Body of pancreas (tissue), 4 donors: ENCODE results near the gene TEKT3. TPM values are rescaled to one million over a fixed set of nuclear protein-coding genes. Genes with fewer than 3 reads are reported as not detected.
A peak's percentile ranks its signal among the peaks of the same experiment; 100 is the strongest.

ENCODE experiments used
- ATAC-seq: fragments of 150-250 bp; one replicate; pipeline ENCODE4 v1.9.1; 2016
- DNase-seq, 4 donors: peaks; one replicate each; pipeline ENCODE4 v3.0.0-alpha.2; 2019
- H3K27ac ChIP-seq, 4 donors: fragments of 200-600 bp; sonication (generic); 1 replicate in 3 of 4; 2 replicates in 1 of 4; pipeline versions ENCODE4 v1.5.1 to v1.6.1; 2016 to 2019; ENCODE audit warnings: mild to moderate bottlenecking in 1 of 4, mixed read lengths in 1 of 4, moderate library complexity in 1 of 4
- H3K27me3 ChIP-seq, 2 donors: fragments of 200-600 bp; sonication (generic); one replicate each; pipeline ENCODE4 v1.6.0; 2016; ENCODE audit warnings: mild to moderate bottlenecking in 1 of 2
- H3K36me3 ChIP-seq, 2 donors: fragments of 200-600 bp; sonication (generic); replicated peaks in 1 of 2; 2 replicates each; pipeline ENCODE4 v1.5.1; 2016; ENCODE audit warnings: low read depth in 2 of 2; ENCODE audit not compliant: insufficient read depth in 1 of 2
- H3K4me1 ChIP-seq: fragments of 200-600 bp; sonication (generic); one replicate; pipeline ENCODE4 v1.6.0; 2016
- H3K4me3 ChIP-seq, 2 donors: fragments of 200-600 bp; sonication (generic); 1 replicate in 1 of 2; 2 replicates in 1 of 2; pipeline ENCODE4 v1.5.1; 2016 to 2019
- H3K9me3 ChIP-seq, 3 donors: fragments of 200-600 bp; sonication (generic); 1 replicate in 2 of 3; 2 replicates in 1 of 3; pipeline ENCODE4 v1.5.1; 2016
- POLR2A ChIP-seq, 3 donors: fragments of 450-650 bp; IDR thresholded peaks; one replicate each; pipeline ENCODE4 v1.6.1; 2016; ENCODE audit warnings: antibody characterized with exemption in 3 of 3, mild to moderate bottlenecking in 2 of 3
- WGBS, 2 donors: methylation state at CpG; one replicate each; pipeline ENCODE4 v1.1.5; 2017; 5-methylcytosine and 5-hydroxymethylcytosine counted together
- intact Hi-C: fragments of 100-400 bp; cut with DNase I; formaldehyde crosslinking; loops from one replicate; pipeline ENCODE4 v1.15.1; 2023
- total RNA-seq, 2 donors: library from RNA; depleted of rRNA; stranded (reverse); fragments of >200 nt; gene quantifications; one replicate each; pipeline ENCODE4 v1.1.0, GENCODE V29; 2016
- TF ChIP-seq, protein P1 (sequence below), 7 experiments: fragments of 450-650 bp in 4 of 7; fragments of 200-600 bp in 3 of 7; sonication (generic) in 3 of 7; IDR thresholded peaks; one replicate each; pipeline ENCODE4 v1.5.1; 2016 to 2019; ENCODE audit warnings: antibody characterized with exemption in 7 of 7

The TEKT3 gene
- total RNA-seq, 2 donors from 2014 or later = not detected

DNA sequence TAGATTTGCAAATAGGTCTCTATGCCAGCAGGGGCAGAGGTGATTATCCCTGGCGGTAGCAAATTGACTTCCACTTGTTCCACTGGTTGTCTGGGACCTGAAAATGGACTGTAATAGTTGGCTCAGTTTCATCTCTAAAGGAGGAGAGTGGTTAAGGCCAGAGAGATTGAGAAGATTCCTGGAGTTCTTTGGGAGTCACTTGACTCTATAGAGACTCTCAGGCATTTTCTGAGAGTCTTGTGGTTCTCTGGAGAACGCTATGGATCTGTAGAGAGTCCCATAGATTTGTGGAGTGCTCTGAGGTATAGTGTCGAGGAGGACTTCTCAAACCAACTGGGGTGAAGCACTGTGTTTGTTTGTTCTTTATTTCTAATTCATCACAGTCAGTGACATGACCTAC lies 67.4 kb downstream of the TEKT3 start:
- H3K27me3 ChIP-seq = no peaks in the 10 kb centered on the region
- no peak overlapping the region for H3K4me3 ChIP-seq
- H3K36me3 ChIP-seq = no peaks in the 10 kb centered on the region
- TF ChIP-seq, protein P1, sequence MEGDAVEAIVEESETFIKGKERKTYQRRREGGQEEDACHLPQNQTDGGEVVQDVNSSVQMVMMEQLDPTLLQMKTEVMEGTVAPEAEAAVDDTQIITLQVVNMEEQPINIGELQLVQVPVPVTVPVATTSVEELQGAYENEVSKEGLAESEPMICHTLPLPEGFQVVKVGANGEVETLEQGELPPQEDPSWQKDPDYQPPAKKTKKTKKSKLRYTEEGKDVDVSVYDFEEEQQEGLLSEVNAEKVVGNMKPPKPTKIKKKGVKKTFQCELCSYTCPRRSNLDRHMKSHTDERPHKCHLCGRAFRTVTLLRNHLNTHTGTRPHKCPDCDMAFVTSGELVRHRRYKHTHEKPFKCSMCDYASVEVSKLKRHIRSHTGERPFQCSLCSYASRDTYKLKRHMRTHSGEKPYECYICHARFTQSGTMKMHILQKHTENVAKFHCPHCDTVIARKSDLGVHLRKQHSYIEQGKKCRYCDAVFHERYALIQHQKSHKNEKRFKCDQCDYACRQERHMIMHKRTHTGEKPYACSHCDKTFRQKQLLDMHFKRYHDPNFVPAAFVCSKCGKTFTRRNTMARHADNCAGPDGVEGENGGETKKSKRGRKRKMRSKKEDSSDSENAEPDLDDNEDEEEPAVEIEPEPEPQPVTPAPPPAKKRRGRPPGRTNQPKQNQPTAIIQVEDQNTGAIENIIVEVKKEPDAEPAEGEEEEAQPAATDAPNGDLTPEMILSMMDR (IDR thresholded peaks at IDR 0.05) = no peak
- no peak for TF ChIP-seq POLR2A (IDR thresholded peaks at IDR 0.05)
- no peaks in the 10 kb centered on the region for H3K9me3 ChIP-seq
- DNase-seq = no peak
- 90 to 93% methylated on average over 3 of the region's 3 CpGs for WGBS, 2 donors
- no peaks in the 10 kb centered on the region for H3K4me1 ChIP-seq
- intact Hi-C loops = no loop called here
- no peak overlapping the region for H3K27ac ChIP-seq
- ATAC-seq = no peak

DNA sequence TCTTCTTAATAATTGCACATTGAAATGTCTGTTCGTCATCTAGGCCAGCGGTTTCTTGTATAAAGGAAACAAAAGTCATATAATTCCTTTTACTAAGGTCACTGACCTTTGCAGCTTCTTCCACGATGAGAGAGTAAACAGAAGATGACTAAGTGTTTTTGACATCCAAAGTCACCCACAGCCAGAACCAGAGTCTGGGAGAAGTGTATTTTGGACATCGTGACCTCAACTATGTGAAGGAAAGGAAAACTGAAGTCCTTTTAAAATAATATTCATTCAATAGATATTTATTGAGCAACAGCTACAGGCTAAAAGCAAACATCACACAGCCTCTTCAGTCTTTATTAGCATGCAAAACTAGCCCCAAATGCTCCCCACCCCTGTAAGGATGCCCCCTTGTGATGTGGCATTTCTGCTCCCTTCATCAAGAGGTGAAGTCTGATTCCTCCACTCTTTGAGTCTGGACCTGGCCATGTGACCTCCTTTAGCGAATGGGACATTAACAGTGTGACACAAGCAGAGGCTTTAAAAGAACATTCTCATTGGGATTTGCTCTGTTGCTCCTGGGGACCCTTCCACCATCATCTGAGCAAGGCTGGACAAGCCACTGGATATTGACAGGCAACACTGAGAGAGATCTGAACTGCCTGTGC lies 68.1 kb downstream of the TEKT3 start:
- TF ChIP-seq POLR2A (IDR thresholded peaks at IDR 0.05) = no peak
- TF ChIP-seq, protein P1 (IDR thresholded peaks at IDR 0.05) = no peak
- no peaks in the 10 kb centered on the region for H3K9me3 ChIP-seq
- H3K4me1 ChIP-seq = no peaks in the 10 kb centered on the region
- intact Hi-C loops = no loop called here
- H3K36me3 ChIP-seq = no peaks in the 10 kb centered on the region
- ATAC-seq (peak; percentile 66), DNase-seq (no peak)
- 72 to 81% methylated on average over 5 of the region's 5 CpGs for WGBS, 2 donors
- H3K4me3 ChIP-seq = no peak overlapping the region
- H3K27ac ChIP-seq = peak overlapping the region in 1 of 4 donors; percentile 14
- no peaks in the 10 kb centered on the region for H3K27me3 ChIP-seq

DNA sequence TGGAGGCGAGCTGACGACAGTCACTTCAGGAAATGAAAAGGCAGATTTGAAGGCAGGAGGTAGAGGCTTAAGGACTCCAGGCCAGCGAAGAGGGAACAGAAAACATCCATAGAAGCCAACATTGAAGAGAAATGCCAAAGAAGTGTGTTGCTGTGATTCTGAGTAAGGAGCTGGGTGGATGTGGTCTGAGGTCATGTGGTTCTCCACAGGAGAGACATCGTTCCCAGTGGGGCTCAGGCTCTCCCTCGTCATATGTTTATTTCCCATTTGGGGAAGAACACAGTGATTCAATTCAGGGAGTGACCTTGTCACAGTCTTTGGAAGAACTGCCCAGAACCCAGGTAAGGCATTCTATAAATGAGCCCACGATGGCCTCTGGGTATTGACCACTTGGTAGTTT lies 69.7 kb downstream of the TEKT3 start:
- H3K27ac ChIP-seq = no peak overlapping the region
- no peaks in the 10 kb centered on the region for H3K9me3 ChIP-seq
- no peaks in the 10 kb centered on the region for H3K27me3 ChIP-seq
- DNase-seq = no peak
- no peak for TF ChIP-seq POLR2A (IDR thresholded peaks at IDR 0.05)
- TF ChIP-seq, protein P1 (IDR thresholded peaks at IDR 0.05) = no peak
- H3K4me3 ChIP-seq = no peak overlapping the region
- H3K36me3 ChIP-seq = no peaks in the 10 kb centered on the region
- no peaks in the 10 kb centered on the region for H3K4me1 ChIP-seq
- no peak for ATAC-seq
- intact Hi-C loops = no loop called here
- 76 to 87% methylated on average over 6 of the region's 6 CpGs for WGBS, 2 donors

DNA sequence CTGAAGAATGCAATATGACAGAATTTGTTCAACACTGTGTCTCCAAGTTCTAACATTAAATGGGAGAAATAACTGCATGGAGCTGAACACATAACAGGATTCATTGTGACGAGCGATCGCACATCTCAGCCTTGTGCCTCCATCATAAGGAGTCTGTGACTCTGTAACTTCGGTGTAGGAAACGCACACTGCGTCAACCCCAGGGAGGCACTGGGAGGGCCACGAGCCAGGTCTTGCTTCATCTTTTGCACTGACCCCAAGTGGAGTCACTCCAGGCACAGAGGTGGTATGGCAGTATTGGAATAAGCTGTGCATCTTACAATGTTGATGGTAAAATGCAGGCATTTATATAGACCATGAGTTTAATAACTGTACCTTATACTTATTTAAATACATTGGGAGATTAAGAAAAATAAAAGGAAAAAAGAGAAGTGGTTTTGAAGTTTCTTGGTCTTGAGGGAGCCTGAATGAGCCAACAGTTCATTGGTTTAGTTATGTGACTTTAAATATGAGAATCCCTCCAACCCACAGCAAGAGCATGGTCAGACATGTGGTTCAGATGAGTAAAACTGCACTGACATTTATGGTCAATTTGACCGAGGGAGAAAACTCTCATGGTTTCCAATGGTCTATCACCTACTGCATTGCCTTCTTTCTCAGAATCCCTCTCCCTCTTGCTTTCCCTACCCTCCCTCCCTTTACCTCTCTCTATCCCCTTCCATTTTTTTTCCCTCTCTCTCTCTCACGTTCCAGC lies 70.6 kb downstream of the TEKT3 start:
- DNase-seq (no peak), ATAC-seq (no peak)
- no peaks in the 10 kb centered on the region for H3K27me3 ChIP-seq
- H3K9me3 ChIP-seq = no peaks in the 10 kb centered on the region
- no peaks in the 10 kb centered on the region for H3K4me1 ChIP-seq
- intact Hi-C loops = no loop called here
- H3K4me3 ChIP-seq = no peak overlapping the region
- WGBS, 2 donors = 84 to 87% methylated on average over 9 of the region's 9 CpGs
- no peak for TF ChIP-seq POLR2A (IDR thresholded peaks at IDR 0.05)
- TF ChIP-seq, protein P1 (IDR thresholded peaks at IDR 0.05) = no peak
- H3K36me3 ChIP-seq = no peaks in the 10 kb centered on the region
- H3K27ac ChIP-seq = no peak overlapping the region

DNA sequence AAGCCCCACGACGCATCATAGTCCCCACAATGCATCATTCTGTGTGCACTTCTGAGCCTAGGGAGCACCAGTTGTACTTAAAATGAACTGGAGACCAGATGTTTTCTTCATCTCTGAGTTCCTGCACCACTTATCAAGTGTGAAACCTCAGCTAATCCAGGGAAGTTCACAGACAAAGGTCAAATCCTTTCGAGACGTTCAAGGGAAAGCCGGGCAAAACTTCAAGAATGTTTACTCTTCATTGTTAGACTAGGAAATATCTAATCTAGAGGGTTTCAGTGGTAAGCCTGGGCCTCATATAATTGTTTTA lies 71.7 kb downstream of the TEKT3 start:
- DNase-seq (no peak), ATAC-seq (no peak)
- 51% methylated on average over 5 of the region's 5 CpGs for WGBS, 2 donors
- no peak overlapping the region for H3K27ac ChIP-seq
- TF ChIP-seq, protein P1 (IDR thresholded peaks at IDR 0.05) = no peak
- TF ChIP-seq POLR2A (IDR thresholded peaks at IDR 0.05) = no peak
- intact Hi-C loops = no loop called here
- H3K36me3 ChIP-seq = no peaks in the 10 kb centered on the region
- peaks cover 8% of the 10 kb centered on the region for H3K4me1 ChIP-seq
- no peaks in the 10 kb centered on the region for H3K9me3 ChIP-seq
- H3K4me3 ChIP-seq = no peak overlapping the region
- H3K27me3 ChIP-seq = no peaks in the 10 kb centered on the region
